HG03135 (cell line): Measurements from ENCODE around the gene STC2.
"Not testable (repeated sequence)": the region's sequence is repeated elsewhere in the genome, so short reads cannot be mapped to it uniquely, and the experiment has no call there.

Source experiments
- ATAC-seq: cut with Tn5 transposase; IDR thresholded peaks from one replicate; pipeline ENCODE4 v1.9.1; 2021; ENCODE audit warnings: mild to moderate bottlenecking, moderate library complexity; ENCODE audit not compliant: unreplicated experiment

STC2 gene

GRCh38 chr5:173327948-173328843, at the start of gene STC2:
STC2 (minus strand) TSS chr5:173328414; CDS start chr5:173328193, 221 bp downstream.
- ATAC-seq: peak; percentile 41

GRCh38 chr5:173371400-173371799, 43.2 kb upstream of the STC2 start:
- ATAC-seq: no peak

GRCh38 chr5:173363406-173363805, 35.2 kb upstream of the STC2 start:
- not testable (repeated sequence) for ATAC-seq

GRCh38 chr5:173355561-173355960, 27.3 kb upstream of the STC2 start:
- no peak for ATAC-seq

- no peak for ATAC-seq
Observed at GRCh38 chr5:173354645-173355044, 26.4 kb upstream of the STC2 start.

GRCh38 chr5:173352366-173353349, 24.4 kb upstream of the STC2 start:
- no peak for ATAC-seq

- ATAC-seq: no peak
Observed at GRCh38 chr5:173342813-173343755, 14.9 kb upstream of the STC2 start.

- no peak for ATAC-seq
Observed at GRCh38 chr5:173341961-173342430, 13.8 kb upstream of the STC2 start.

GRCh38 chr5:173340984-173341383, 12.8 kb upstream of the STC2 start:
- no peak for ATAC-seq

- ATAC-seq: no peak
Observed at GRCh38 chr5:173340451-173340850, 12.2 kb upstream of the STC2 start.

- ATAC-seq: no peak
Observed at GRCh38 chr5:173339286-173339685, 11.1 kb upstream of the STC2 start.

GRCh38 chr5:173338380-173339015, 10.3 kb upstream of the STC2 start:
- no peak for ATAC-seq

- no peak for ATAC-seq
Observed at GRCh38 chr5:173334808-173335207, 6.6 kb upstream of the STC2 start.

- no peak for ATAC-seq
Observed at GRCh38 chr5:173333925-173334661, 5.9 kb upstream of the STC2 start.

GRCh38 chr5:173331956-173332479, 3.8 kb upstream of the STC2 start:
- peak; percentile 63 for ATAC-seq

- no peak for ATAC-seq
Observed at GRCh38 chr5:173331287-173331686, 3.1 kb upstream of the STC2 start.

GRCh38 chr5:173330338-173331206, 2.4 kb upstream of the STC2 start:
- ATAC-seq: no peak
